Calu3 (cell line): ENCODE results near the gene PDIA4. TPM values are rescaled to one million over a fixed set of nuclear protein-coding genes. Genes with fewer than 3 reads are reported as not detected.
A peak's percentile ranks its signal among the peaks of the same experiment; 100 is the strongest.

Experiments used
- BruUV-seq: library from RNA; stranded (reverse); fragments of 400-500 nt; replicated peaks from 2 replicates; lab custom pipeline; 2021; lab: Mats Ljungman, UMichigan
- CTCF ChIA-PET: fragments of 300-600 bp; sonication (Branson Sonifier 250); formaldehyde crosslinking; loops from one replicate; lab custom pipeline; 2022; ENCODE audit warnings: antibody characterized with exemption; lab: Charles Lee
- DNase-seq: peaks from one replicate; pipeline ENCODE4 v3.0.0; 2022
- H3K27ac Mint-ChIP-seq: one replicate; pipeline ENCODE4 v1.8.0; 2022; ENCODE audit warnings: mixed read lengths; ENCODE audit not compliant: unreplicated experiment
- H3K27me3 Mint-ChIP-seq: one replicate; pipeline ENCODE4 v1.8.0; 2022; ENCODE audit warnings: mixed read lengths; ENCODE audit not compliant: unreplicated experiment
- H3K36me3 Mint-ChIP-seq: one replicate; pipeline ENCODE4 v1.8.0; 2022; ENCODE audit warnings: mild to moderate bottlenecking, moderate library complexity, mixed read lengths; ENCODE audit not compliant: insufficient read depth, unreplicated experiment
- H3K4me1 Mint-ChIP-seq: one replicate; pipeline ENCODE4 v1.8.0; 2022; ENCODE audit warnings: mild to moderate bottlenecking, low read depth, mixed read lengths; ENCODE audit not compliant: unreplicated experiment
- H3K4me3 Mint-ChIP-seq: one replicate; pipeline ENCODE4 v1.8.0; 2022; ENCODE audit warnings: mild to moderate bottlenecking, low read depth, moderate library complexity, mixed read lengths; ENCODE audit not compliant: unreplicated experiment
- H3K9me3 Mint-ChIP-seq: one replicate; pipeline ENCODE4 v1.8.0; 2022; ENCODE audit warnings: low read depth, mixed read lengths; ENCODE audit not compliant: unreplicated experiment
- CTCF ChIP-seq: fragments of 200-600 bp; IDR thresholded peaks from one replicate; pipeline ENCODE4 v1.8.0; 2022; ENCODE audit warnings: antibody characterized with exemption; ENCODE audit not compliant: unreplicated experiment
- intact Hi-C: fragments of 100-400 bp; cut with micrococcal nuclease; formaldehyde crosslinking; loops from one replicate; pipeline ENCODE4 v1.10.0; 2022; ENCODE audit not compliant: unreplicated experiment
- total RNA-seq: library from RNA; stranded (reverse); gene quantifications from 2 replicates; pipeline ENCODE4 v1.2.3, GENCODE V29; 2022

Gene PDIA4
- total RNA-seq, 1 experiment from 2014 or later, result 351 TPM

GRCh38 chr7:149006345-149006725, 22.0 kb downstream of the PDIA4 start:
- Mint-ChIP-seq H3K27me3 (no peaks in the 10 kb centered on the region), H3K9me3 (no peaks in the 10 kb centered on the region), H3K36me3 (peaks cover 89% of the 10 kb centered on the region), H3K27ac (no peak overlapping the region), H3K4me3 (no peak overlapping the region), H3K4me1 (peaks cover 8% of the 10 kb centered on the region)
- CTCF ChIA-PET, result interaction anchor here (0.6 to 1.9 kb wide), 2 partner anchors 23 to 59 kb away, joined by 3 to 24 read pairs; no protein-coding TSS in a partner anchor
- intact Hi-C loops, result loop anchor here (2.0 kb wide), 1 partner anchor 58 kb away; no protein-coding TSS in a partner anchor
- TF ChIP-seq CTCF, result no peak
- no peak for DNase-seq
- no TSS peak for BruUV-seq

GRCh38 chr7:149005427-149006344, 22.6 kb downstream of the PDIA4 start:
- H3K27ac Mint-ChIP-seq, result peak overlapping the region; percentile 23
- peak; percentile 78 for DNase-seq

DNA sequence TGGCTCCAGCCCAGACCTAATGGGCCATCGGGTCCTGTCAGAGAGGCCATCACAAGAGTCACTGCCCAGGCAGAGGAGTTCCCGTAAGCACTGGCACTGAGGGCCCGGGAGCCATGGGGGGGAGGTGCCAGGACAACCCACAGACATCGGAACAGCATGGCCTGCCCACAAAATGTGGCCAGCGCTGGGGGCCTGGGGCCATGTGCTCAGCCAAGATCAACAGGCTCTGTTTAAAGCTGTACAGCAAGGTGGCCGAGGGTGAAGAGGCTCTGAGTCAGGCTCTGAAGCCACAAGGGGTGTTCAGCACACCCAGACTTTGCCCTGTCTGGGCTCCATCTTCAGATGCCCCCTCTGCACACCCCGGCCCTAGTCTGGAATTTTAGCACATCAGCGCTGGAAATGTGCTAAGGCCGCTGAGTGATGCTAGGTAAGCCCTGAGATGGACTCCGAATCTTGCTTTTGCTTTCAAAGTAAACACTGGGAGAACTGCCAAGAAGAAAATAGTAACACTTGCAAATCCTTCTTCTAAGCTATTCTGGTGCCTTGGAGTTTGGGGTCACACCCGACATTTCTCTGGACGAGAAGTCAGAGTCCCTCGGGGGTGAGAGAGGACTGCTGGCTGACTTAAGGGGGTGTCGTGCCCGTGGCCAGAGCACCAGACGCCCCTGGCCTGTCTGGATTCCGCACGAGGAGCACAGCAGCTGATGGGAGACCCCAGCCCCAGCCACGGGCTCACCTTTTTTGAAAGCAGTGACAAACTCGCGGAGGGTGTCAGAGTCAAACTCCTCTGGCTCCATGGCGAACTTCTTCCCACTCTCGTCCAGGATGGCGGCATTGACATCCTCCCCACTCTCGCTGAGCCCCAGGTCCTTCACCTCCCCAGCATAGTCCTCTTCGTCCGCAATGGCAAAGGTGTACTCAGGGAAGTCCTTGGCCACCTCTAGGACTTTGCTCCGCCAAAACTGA, 23.6 kb downstream of the PDIA4 start:
- H3K27me3 Mint-ChIP-seq, result no peaks in the 10 kb centered on the region
- intact Hi-C loops, result loop anchor here (1.0 kb wide), 1 partner anchor 86 kb away; the partner anchor contains the start of gene ZNF786
- peaks cover 79% of the 10 kb centered on the region for H3K36me3 Mint-ChIP-seq
- peaks cover 8% of the 10 kb centered on the region for H3K4me1 Mint-ChIP-seq
- no peak for TF ChIP-seq CTCF
- CTCF ChIA-PET, result interaction anchor here (0.6 to 1.9 kb wide), 3 partner anchors 61 to 227 kb away, joined by 3 to 24 read pairs (median 3); no protein-coding TSS in a partner anchor
- DNase-seq, result no peak
- H3K27ac Mint-ChIP-seq, result no peak overlapping the region
- no peak overlapping the region for H3K4me3 Mint-ChIP-seq
- H3K9me3 Mint-ChIP-seq, result no peaks in the 10 kb centered on the region
- BruUV-seq, result no TSS peak

More at GRCh38 chr7:149005427-149006344, 22.6 kb downstream of the PDIA4 start:
- Mint-ChIP-seq H3K36me3 (peaks cover 85% of the 10 kb centered on the region), H3K27me3 (no peaks in the 10 kb centered on the region), H3K9me3 (no peaks in the 10 kb centered on the region), H3K4me3 (no peak overlapping the region), H3K4me1 (peaks cover 8% of the 10 kb centered on the region)
- peak; percentile 87 for TF ChIP-seq CTCF
- CTCF ChIA-PET, result interaction anchor here (0.5 to 1.9 kb wide), 4 partner anchors 60 to 369 kb away, joined by 3 to 24 read pairs (median 3); no protein-coding TSS in a partner anchor
- no TSS peak for BruUV-seq
- intact Hi-C loops, result loop anchor here (1.0 to 2.0 kb wide), 2 partner anchors 59 to 85 kb away; partner anchors contain the start of gene ZNF786
